Subcutaneous preadipocyte (primary cell): ENCODE results near the gene PSAPL1. TPM values are rescaled to one million over a fixed set of nuclear protein-coding genes. Genes with fewer than 3 reads are reported as not detected.

ENCODE experiments used
- small RNA-seq: library from RNA; depleted of rRNA; stranded (forward); fragments of <200 nt; gene quantifications from one replicate; pipeline ENCODE3, GENCODE V24; 2012
- total RNA-seq: library from RNA; depleted of rRNA; stranded (reverse); fragments of >200 nt; gene quantifications from 2 replicates; pipeline ENCODE4 v1.2.3, GENCODE V29; 2012

The PSAPL1 gene
- total RNA-seq: not detected in 2 replicates

GRCh38 chr4:7434766-7435150 is at the start of gene PSAPL1:
PSAPL1 (minus strand) TSS chr4:7434930; CDS start chr4:7434879, 51 bp downstream.

Small RNA genes within 50 kb of the gene (small RNA-seq; reads per million reads assigned to genes)
- not detected for gene MIR4274

Other genes starting within 250 kb of the PSAPL1 start
- under 0.01 TPM in 2 replicates for gene SORCS2, start 242.4 kb downstream of the PSAPL1 start, total RNA-seq